ENCODE results near the gene ASAP2. TPM values are rescaled to one million over a fixed set of nuclear protein-coding genes. Genes with fewer than 3 reads are reported as not detected.

The ASAP2 gene
- total and polyA plus RNA-seq, 2 experiments from 2014 or later, result 8.5 to 16.7 TPM

- Histone ChIP-seq H3K4me3 (no peak overlapping the region), H3K36me3 (no peaks in the 10 kb centered on the region), H3K9me3 (ENCODE audit: low read depth) (no peaks in the 10 kb centered on the region), H3K4me1 (ENCODE audit: low read depth) (no peaks in the 10 kb centered on the region), H3K27me3 (no peaks in the 10 kb centered on the region), H3K27ac (no peak overlapping the region)
- TF ChIP-seq CTCF (IDR thresholded peaks at IDR 0.05; ENCODE audit: low read depth, low read length), result no peak
- DNase-seq (ENCODE audit: low read depth in 1 of 2, low spot score in 1 of 2), result peak in 1 of 2 donors; percentile 87
Observed at GRCh38 chr2:9378433-9379390, 172.1 kb downstream of the ASAP2 start.

DNA sequence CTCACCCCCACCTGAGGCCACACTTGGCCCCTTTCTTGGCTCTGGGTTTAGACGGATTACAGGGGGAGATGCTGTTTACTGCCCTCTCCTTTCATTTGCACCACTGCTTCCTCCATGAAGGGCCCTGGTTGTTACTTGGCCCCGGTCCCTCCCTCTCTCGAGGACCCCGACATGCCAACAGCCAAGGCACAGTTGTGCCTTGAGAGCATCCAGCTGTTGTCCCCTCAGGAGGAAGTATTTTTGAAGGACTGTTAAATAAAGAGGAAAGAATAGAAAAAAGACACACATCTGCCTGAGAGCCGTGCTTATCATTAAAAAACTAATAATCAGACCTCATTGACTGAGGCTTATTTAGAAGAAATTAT lies 172.8 kb downstream of the ASAP2 start:
- H3K27ac ChIP-seq, result no peak overlapping the region
- no peaks in the 10 kb centered on the region for H3K9me3 ChIP-seq (ENCODE audit: low read depth)
- no peaks in the 10 kb centered on the region for H3K4me1 ChIP-seq (ENCODE audit: low read depth)
- no peak for DNase-seq (ENCODE audit: low read depth in 1 of 2, low spot score in 1 of 2)
- H3K27me3 ChIP-seq, result no peaks in the 10 kb centered on the region
- no peak overlapping the region for H3K4me3 ChIP-seq
- TF ChIP-seq CTCF (IDR thresholded peaks at IDR 0.05; ENCODE audit: low read depth, low read length), result no peak
- H3K36me3 ChIP-seq, result no peaks in the 10 kb centered on the region

DNA sequence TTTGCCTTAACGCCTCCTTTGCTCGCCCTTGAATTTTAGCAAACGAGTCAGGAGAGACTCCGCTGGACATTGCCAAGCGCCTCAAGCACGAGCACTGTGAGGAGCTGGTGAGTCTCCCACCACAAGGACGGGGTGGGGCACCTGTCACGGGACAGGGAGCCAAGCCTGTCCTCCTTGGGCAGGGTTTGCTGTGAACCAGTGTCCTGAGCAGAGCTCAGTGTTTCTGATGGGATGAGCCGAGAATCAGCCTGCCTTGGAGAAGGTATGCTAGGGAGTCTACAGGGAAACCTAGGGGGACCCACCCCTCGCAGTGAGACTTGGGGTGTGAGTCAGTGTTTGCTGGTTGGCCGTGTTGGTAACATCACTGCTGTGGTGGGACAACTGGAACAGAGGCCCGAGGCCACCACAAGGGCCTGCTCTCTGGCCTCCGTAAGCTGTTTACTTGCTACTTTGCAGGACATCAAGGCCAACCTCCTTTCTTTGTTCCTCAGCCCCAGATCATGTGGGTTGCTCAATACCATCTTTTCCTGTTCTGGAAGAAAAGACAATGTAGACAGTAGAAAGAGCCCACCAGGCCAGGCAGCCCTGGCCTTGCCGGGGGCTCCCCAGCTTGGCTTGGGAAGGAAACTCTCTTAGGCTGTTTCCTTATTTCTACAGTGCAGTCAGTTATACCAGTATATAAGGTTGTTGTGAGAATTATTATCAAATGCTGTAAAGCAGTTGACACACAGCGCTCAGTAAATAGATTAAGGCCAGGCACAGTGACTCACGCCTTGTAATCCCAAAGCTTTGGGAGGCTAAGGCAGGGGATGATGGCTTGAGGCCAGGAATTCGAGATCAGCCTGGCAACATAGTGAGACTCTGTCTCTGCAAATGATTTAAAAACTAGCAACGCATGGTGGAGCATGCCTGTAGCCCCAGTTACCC lies 174.4 kb downstream of the ASAP2 start:
- no peaks in the 10 kb centered on the region for H3K9me3 ChIP-seq (ENCODE audit: low read depth)
- no peak for TF ChIP-seq CTCF (IDR thresholded peaks at IDR 0.05; ENCODE audit: low read depth, low read length)
- no peaks in the 10 kb centered on the region for H3K4me1 ChIP-seq (ENCODE audit: low read depth)
- H3K36me3 ChIP-seq, result no peaks in the 10 kb centered on the region
- H3K27me3 ChIP-seq, result no peaks in the 10 kb centered on the region
- DNase-seq (ENCODE audit: low read depth in 1 of 2, low spot score in 1 of 2), result peak in 1 of 2 donors; percentile 96
- H3K4me3 ChIP-seq, result no peak overlapping the region
- H3K27ac ChIP-seq, result no peak overlapping the region

DNA sequence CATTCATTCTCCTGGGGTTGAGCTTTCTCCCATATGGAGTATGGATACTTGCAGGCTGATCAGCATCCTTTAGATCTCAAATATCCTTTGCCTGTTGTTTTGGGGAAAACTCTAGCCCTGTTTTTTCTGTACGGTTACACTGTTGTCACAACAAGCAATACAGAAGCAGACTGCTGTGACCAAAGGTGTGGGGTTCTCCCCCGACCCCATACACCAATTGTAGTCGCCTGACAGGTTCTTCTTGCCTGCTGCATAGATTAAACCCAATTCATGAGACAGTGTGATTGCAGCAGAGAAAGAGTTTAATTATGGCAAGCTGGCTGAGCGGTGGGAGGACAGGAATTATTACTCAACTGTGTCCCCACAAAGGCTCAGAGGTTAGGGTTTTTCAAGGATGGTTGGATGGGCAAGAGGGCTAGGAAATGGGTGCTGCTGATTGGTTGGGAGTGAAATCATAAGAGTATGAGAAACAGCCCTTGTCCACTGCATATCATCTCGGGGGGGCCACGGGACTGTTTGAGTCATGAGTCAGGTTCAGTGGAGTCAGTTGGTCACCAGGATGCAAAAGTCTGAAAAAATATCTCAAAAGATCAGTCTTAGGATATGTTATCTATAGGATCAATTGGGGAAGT lies 176.1 kb downstream of the ASAP2 start:
- H3K4me1 ChIP-seq (ENCODE audit: low read depth), result no peaks in the 10 kb centered on the region
- no peaks in the 10 kb centered on the region for H3K9me3 ChIP-seq (ENCODE audit: low read depth)
- H3K4me3 ChIP-seq, result no peak overlapping the region
- TF ChIP-seq CTCF (IDR thresholded peaks at IDR 0.05; ENCODE audit: low read depth, low read length), result no peak
- H3K36me3 ChIP-seq, result no peaks in the 10 kb centered on the region
- H3K27ac ChIP-seq, result no peak overlapping the region
- DNase-seq (ENCODE audit: low read depth in 1 of 2, low spot score in 1 of 2), result no peak
- H3K27me3 ChIP-seq, result no peaks in the 10 kb centered on the region

- Histone ChIP-seq H3K4me1 (ENCODE audit: low read depth) (no peaks in the 10 kb centered on the region), H3K36me3 (peaks cover 2% of the 10 kb centered on the region), H3K27ac (no peak overlapping the region), H3K4me3 (no peak overlapping the region), H3K9me3 (ENCODE audit: low read depth) (no peaks in the 10 kb centered on the region), H3K27me3 (no peaks in the 10 kb centered on the region)
- TF ChIP-seq CTCF (IDR thresholded peaks at IDR 0.05; ENCODE audit: low read depth, low read length), result no peak
- no peak for DNase-seq (ENCODE audit: low read depth in 1 of 2, low spot score in 1 of 2)
Observed at GRCh38 chr2:9384521-9384920, 177.9 kb downstream of the ASAP2 start.

Data from cardiac muscle cell (in vitro differentiated cells and primary cell).